ENCODE data around the gene NEO1.

DNA sequence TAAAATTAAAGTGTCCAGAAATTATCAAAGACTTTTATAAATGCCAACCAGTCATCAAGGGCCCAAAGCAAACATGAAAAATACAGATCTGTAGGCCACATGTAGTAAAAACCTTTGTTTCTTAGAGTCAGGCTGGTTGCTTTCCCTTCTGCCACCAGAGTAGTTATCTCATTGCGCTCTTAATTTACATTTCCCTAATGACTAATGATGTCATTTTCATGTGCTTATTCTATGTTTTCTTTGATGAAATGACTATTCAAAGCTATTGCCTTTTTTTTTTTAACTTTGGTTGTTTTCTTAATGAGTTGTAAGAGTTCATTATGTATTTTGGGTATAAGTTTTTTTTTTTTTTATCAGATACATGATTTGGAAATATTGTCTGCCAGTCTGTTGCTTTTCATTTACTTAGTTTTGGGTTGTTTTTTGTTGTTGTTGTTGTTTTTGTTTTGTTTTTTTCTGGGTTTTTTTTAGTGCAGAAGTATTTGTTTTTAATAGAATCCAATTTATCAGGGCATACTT, 175.9 kb downstream of the NEO1 start:
- TF ChIP-seq, protein P1, sequence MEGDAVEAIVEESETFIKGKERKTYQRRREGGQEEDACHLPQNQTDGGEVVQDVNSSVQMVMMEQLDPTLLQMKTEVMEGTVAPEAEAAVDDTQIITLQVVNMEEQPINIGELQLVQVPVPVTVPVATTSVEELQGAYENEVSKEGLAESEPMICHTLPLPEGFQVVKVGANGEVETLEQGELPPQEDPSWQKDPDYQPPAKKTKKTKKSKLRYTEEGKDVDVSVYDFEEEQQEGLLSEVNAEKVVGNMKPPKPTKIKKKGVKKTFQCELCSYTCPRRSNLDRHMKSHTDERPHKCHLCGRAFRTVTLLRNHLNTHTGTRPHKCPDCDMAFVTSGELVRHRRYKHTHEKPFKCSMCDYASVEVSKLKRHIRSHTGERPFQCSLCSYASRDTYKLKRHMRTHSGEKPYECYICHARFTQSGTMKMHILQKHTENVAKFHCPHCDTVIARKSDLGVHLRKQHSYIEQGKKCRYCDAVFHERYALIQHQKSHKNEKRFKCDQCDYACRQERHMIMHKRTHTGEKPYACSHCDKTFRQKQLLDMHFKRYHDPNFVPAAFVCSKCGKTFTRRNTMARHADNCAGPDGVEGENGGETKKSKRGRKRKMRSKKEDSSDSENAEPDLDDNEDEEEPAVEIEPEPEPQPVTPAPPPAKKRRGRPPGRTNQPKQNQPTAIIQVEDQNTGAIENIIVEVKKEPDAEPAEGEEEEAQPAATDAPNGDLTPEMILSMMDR (IDR thresholded peaks at IDR 0.05 in 2 of 3, conservative IDR thresholded peaks at IDR 0.05 in 1 of 3; ENCODE audit: insufficient read depth in 2 of 3, low read depth in 1 of 3, low read length in 3 of 3) = no peak
- TF ChIP-seq EZH2 (IDR thresholded peaks at IDR 0.05; ENCODE audit: borderline replicate concordance, low read depth, low read length) (no peak), NELFE (IDR thresholded peaks at IDR 0.05; ENCODE audit: insufficient read depth, insufficient read length) (no peak), BMI1 (IDR thresholded peaks at IDR 0.05; ENCODE audit: low read length) (no peak), HOXB6 (CRISPR knock-in tag; IDR thresholded peaks at IDR 0.05; ENCODE audit: borderline replicate concordance) (no peak), MYC (IDR thresholded peaks at IDR 0.05; ENCODE audit: low read depth, low read length) (no peak), MYC (CRISPR knock-in tag; IDR thresholded peaks at IDR 0.05; ENCODE audit: borderline replicate concordance, low read depth) (no peak), MXI1 (IDR thresholded peaks at IDR 0.05; ENCODE audit: low read depth, low read length) (no peak), CHD1 (IDR thresholded peaks at IDR 0.05; ENCODE audit: low read length) (no peak), HIVEP1 (CRISPR knock-in tag; IDR thresholded peaks at IDR 0.05) (no peak), PHF21A (IDR thresholded peaks at IDR 0.05; ENCODE audit: borderline replicate concordance, low read depth) (no peak), POLR2AphosphoS2 (IDR thresholded peaks at IDR 0.05; ENCODE audit: low read length) (no peak)
- TF ChIP-seq, protein P2, sequence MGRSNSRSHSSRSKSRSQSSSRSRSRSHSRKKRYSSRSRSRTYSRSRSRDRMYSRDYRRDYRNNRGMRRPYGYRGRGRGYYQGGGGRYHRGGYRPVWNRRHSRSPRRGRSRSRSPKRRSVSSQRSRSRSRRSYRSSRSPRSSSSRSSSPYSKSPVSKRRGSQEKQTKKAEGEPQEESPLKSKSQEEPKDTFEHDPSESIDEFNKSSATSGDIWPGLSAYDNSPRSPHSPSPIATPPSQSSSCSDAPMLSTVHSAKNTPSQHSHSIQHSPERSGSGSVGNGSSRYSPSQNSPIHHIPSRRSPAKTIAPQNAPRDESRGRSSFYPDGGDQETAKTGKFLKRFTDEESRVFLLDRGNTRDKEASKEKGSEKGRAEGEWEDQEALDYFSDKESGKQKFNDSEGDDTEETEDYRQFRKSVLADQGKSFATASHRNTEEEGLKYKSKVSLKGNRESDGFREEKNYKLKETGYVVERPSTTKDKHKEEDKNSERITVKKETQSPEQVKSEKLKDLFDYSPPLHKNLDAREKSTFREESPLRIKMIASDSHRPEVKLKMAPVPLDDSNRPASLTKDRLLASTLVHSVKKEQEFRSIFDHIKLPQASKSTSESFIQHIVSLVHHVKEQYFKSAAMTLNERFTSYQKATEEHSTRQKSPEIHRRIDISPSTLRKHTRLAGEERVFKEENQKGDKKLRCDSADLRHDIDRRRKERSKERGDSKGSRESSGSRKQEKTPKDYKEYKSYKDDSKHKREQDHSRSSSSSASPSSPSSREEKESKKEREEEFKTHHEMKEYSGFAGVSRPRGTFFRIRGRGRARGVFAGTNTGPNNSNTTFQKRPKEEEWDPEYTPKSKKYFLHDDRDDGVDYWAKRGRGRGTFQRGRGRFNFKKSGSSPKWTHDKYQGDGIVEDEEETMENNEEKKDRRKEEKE (IDR thresholded peaks at IDR 0.05; ENCODE audit: borderline replicate concordance in 1 of 2, control insufficient read depth in 1 of 2, low read depth in 2 of 2, low read length in 1 of 2) = no peak
